Measurements from ENCODE around the gene GATA6.
"Not testable (repeated sequence)": the region's sequence is repeated elsewhere in the genome, so short reads cannot be mapped to it uniquely, and the experiment has no call there.

The GATA6 gene

GRCh38 chr18:22210311-22210754, 40.9 kb downstream of the GATA6 start:
- DNase-seq: no peak

GRCh38 chr18:22211657-22212056, 42.3 kb downstream of the GATA6 start:
- DNase-seq: no peak

- DNase-seq: no peak
Observed at GRCh38 chr18:22213333-22213973, 44.1 kb downstream of the GATA6 start.

GRCh38 chr18:22214731-22215528, 45.5 kb downstream of the GATA6 start:
- no peak for DNase-seq

- no peak for DNase-seq
Observed at GRCh38 chr18:22218835-22219234, 49.4 kb downstream of the GATA6 start.

- no peak for DNase-seq
Observed at GRCh38 chr18:22219568-22220355, 50.4 kb downstream of the GATA6 start.

GRCh38 chr18:22220585-22220984, 51.2 kb downstream of the GATA6 start:
- DNase-seq: not testable (repeated sequence)

- DNase-seq: no peak
Observed at GRCh38 chr18:22221350-22221749, 52.0 kb downstream of the GATA6 start.

GRCh38 chr18:22223254-22223964, 54.0 kb downstream of the GATA6 start:
- DNase-seq: no peak

- DNase-seq: no peak
Observed at GRCh38 chr18:22223965-22224322, 54.6 kb downstream of the GATA6 start.

- DNase-seq: no peak
Observed at GRCh38 chr18:22224339-22224738, 55.0 kb downstream of the GATA6 start.

GRCh38 chr18:22226801-22227200, 57.4 kb downstream of the GATA6 start:
- DNase-seq: no peak

GRCh38 chr18:22228976-22229375, 59.6 kb downstream of the GATA6 start:
- no peak for DNase-seq

GRCh38 chr18:22229456-22230124, 60.2 kb downstream of the GATA6 start:
- no peak for DNase-seq

GRCh38 chr18:22230471-22230945, 61.1 kb downstream of the GATA6 start:
- no peak for DNase-seq

GRCh38 chr18:22233266-22233665, 63.9 kb downstream of the GATA6 start:
- DNase-seq: no peak

GRCh38 chr18:22238036-22238435, 68.6 kb downstream of the GATA6 start:
- no peak for DNase-seq

GRCh38 chr18:22238681-22239080, 69.3 kb downstream of the GATA6 start:
- DNase-seq: no peak

- no peak for DNase-seq
Observed at GRCh38 chr18:22241921-22242361, 72.6 kb downstream of the GATA6 start.

- no peak for DNase-seq
Observed at GRCh38 chr18:22243513-22243912, 74.1 kb downstream of the GATA6 start.

- DNase-seq: no peak
Observed at GRCh38 chr18:22250026-22250425, 80.6 kb downstream of the GATA6 start.

- DNase-seq: no peak
Observed at GRCh38 chr18:22250591-22250996, 81.2 kb downstream of the GATA6 start.
